ENCODE measurements around the gene MND1.

GRCh38 chr4:153450544-153450917 is 106.0 kb downstream of the MND1 start:
- TF ChIP-seq POLR2A (IDR thresholded peaks at IDR 0.05) = no peak
- no peak for TF ChIP-seq POLR2AphosphoS5 (IDR thresholded peaks at IDR 0.05)
